ENCODE results near the gene KLHL29.

GRCh38 chr2:23722255-23722654 lies 337.3 kb downstream of the KLHL29 start:
- TF ChIP-seq CTCF (IDR thresholded peaks at IDR 0.05; ENCODE audit: poor library complexity) (no peak), EZH2 (IDR thresholded peaks at IDR 0.05; ENCODE audit: borderline replicate concordance) (no peak), EZH2phosphoT487 (IDR thresholded peaks at IDR 0.05; ENCODE audit: low read depth, severe bottlenecking, unreplicated experiment) (no peak)

All from hepatocyte (in vitro differentiated cells).